PC-9 (cell line): ENCODE results near the gene MAGEC2. TPM values are rescaled to one million over a fixed set of nuclear protein-coding genes. Genes with fewer than 3 reads are reported as not detected.

ENCODE experiments used
- BruUV-seq: library from RNA; stranded (reverse); fragments of 400-500 nt; replicated peaks from 2 replicates; lab custom pipeline; 2021; lab: Mats Ljungman, UMichigan
- CTCF ChIA-PET: fragments of 300-600 bp; sonication (Branson Sonifier 250); formaldehyde crosslinking; loops from one replicate; lab custom pipeline; 2022; ENCODE audit warnings: antibody characterized with exemption; lab: Charles Lee
- POLR2A ChIA-PET: fragments of 300-600 bp; sonication (Branson Sonifier 250); formaldehyde crosslinking; loops from one replicate; lab custom pipeline; 2022; ENCODE audit warnings: antibody characterized with exemption; ENCODE audit not compliant: unreplicated experiment; lab: Charles Lee
- DNase-seq, 2 experiments: peaks; one replicate each; pipeline versions ENCODE4 v3.0.0 to v3.0.0-alpha.2; 2015 to 2022; ENCODE audit warnings: mixed read lengths in 1 of 2
- H2AFZ ChIP-seq: fragments of 200-600 bp; sonication (generic); 2 replicates; pipeline ENCODE4 v1.8.1; 2017; ENCODE audit warnings: antibody characterized with exemption
- H3F3A ChIP-seq: fragments of 200-600 bp; sonication (generic); 2 replicates; pipeline ENCODE4 v1.8.1; 2017; ENCODE audit warnings: antibody characterized with exemption, mild to moderate bottlenecking, low read depth; ENCODE audit not compliant: insufficient read depth
- H3K27ac ChIP-seq: fragments of 200-600 bp; sonication (generic); 2 replicates; pipeline ENCODE4 v1.6.1; 2016; ENCODE audit warnings: mixed run types
- H3K27me3 ChIP-seq: fragments of 200-600 bp; sonication (generic); 2 replicates; pipeline ENCODE4 v1.6.1; 2016; ENCODE audit warnings: low read depth, mixed run types; ENCODE audit not compliant: insufficient read depth
- H3K36me3 ChIP-seq: fragments of 200-600 bp; sonication (generic); 2 replicates; pipeline ENCODE4 v1.6.1; 2016; ENCODE audit warnings: low read depth, mixed run types
- H3K4me1 ChIP-seq: fragments of 200-600 bp; sonication (generic); replicated peaks from 2 replicates; pipeline ENCODE4 v1.6.1; 2016; ENCODE audit warnings: mixed run types; ENCODE audit not compliant: insufficient read depth
- H3K4me2 ChIP-seq: fragments of 200-600 bp; sonication (generic); 2 replicates; pipeline ENCODE4 v1.6.1; 2017; ENCODE audit warnings: mixed run types
- H3K4me3 ChIP-seq: fragments of 200-600 bp; sonication (generic); 2 replicates; pipeline ENCODE4 v1.6.1; 2016; ENCODE audit warnings: mixed run types
- H3K79me2 ChIP-seq: fragments of 200-600 bp; sonication (generic); 2 replicates; pipeline ENCODE4 v1.6.1; 2017; ENCODE audit warnings: low read depth, mixed run types
- H3K9me2 ChIP-seq: fragments of 200-600 bp; sonication (generic); 2 replicates; pipeline ENCODE4 v1.8.1; 2017; ENCODE audit warnings: mild to moderate bottlenecking; ENCODE audit not compliant: insufficient read depth
- H3K9me3 ChIP-seq: fragments of 200-600 bp; sonication (generic); 2 replicates; pipeline ENCODE4 v1.8.1; 2016; ENCODE audit warnings: low read depth; ENCODE audit not compliant: insufficient read depth
- H4K20me1 ChIP-seq: fragments of 200-600 bp; sonication (generic); 2 replicates; pipeline ENCODE4 v1.8.1; 2017; ENCODE audit not compliant: insufficient read depth
- CTCF ChIP-seq: fragments of 200-600 bp; sonication (generic); conservative IDR thresholded peaks from 2 replicates; pipeline ENCODE4 v1.6.1; 2017; ENCODE audit warnings: mixed run types, antibody characterized with exemption, mild to moderate bottlenecking, moderate library complexity
- EZH2 ChIP-seq: fragments of 200-600 bp; sonication (generic); IDR thresholded peaks from 2 replicates; pipeline ENCODE4 v1.8.0; 2017; ENCODE audit warnings: antibody characterized with exemption, low read depth
- intact Hi-C: fragments of 100-400 bp; cut with micrococcal nuclease; formaldehyde crosslinking; loops from one replicate; pipeline ENCODE4 v1.10.0; 2022; ENCODE audit not compliant: unreplicated experiment
- total RNA-seq: library from RNA; stranded (reverse); gene quantifications from 2 replicates; pipeline ENCODE4 v1.2.3, GENCODE V29; 2021

Gene MAGEC2
- total RNA-seq, 1 experiment from 2014 or later = not detected

- no TSS peak for BruUV-seq
- Histone ChIP-seq H3K9me3 (no peaks in the 10 kb centered on the region), H3K9me2 (no peaks in the 10 kb centered on the region), H3K79me2 (no peaks in the 10 kb centered on the region), H3K4me3 (no peak overlapping the region), H3K27ac (no peak overlapping the region), H3K36me3 (no peaks in the 10 kb centered on the region), H3K27me3 (no peaks in the 10 kb centered on the region), H3K4me1 (no peaks in the 10 kb centered on the region), H2AFZ (no peak overlapping the region), H3F3A (no peaks in the 10 kb centered on the region), H3K4me2 (no peak overlapping the region), H4K20me1 (no peaks in the 10 kb centered on the region)
- ChIA-PET CTCF (no interaction called here), POLR2A (no interaction called here)
- intact Hi-C loops = no loop called here
- no peak for DNase-seq
- TF ChIP-seq CTCF (no peak), EZH2 (no peak)
Observed at GRCh38 chrX:142201113-142201512, 4.0 kb downstream of the MAGEC2 start.

GRCh38 chrX:142186103-142186502 is 19.0 kb downstream of the MAGEC2 start:
- intact Hi-C loops = no loop called here
- Histone ChIP-seq H3F3A (no peaks in the 10 kb centered on the region), H3K36me3 (no peaks in the 10 kb centered on the region), H3K4me3 (no peak overlapping the region), H3K9me2 (no peaks in the 10 kb centered on the region), H2AFZ (no peak overlapping the region), H3K9me3 (no peaks in the 10 kb centered on the region), H3K4me2 (no peak overlapping the region), H3K4me1 (no peaks in the 10 kb centered on the region), H4K20me1 (no peaks in the 10 kb centered on the region), H3K27me3 (no peaks in the 10 kb centered on the region), H3K79me2 (no peaks in the 10 kb centered on the region), H3K27ac (no peak overlapping the region)
- no TSS peak for BruUV-seq
- TF ChIP-seq EZH2 (no peak), CTCF (no peak)
- POLR2A ChIA-PET = no interaction called here
- CTCF ChIA-PET = no interaction called here
- DNase-seq = no peak

- no peaks in the 10 kb centered on the region for H3K4me1 ChIP-seq
- no TSS peak for BruUV-seq
- H3K4me3 ChIP-seq = no peak overlapping the region
- no peak overlapping the region for H2AFZ ChIP-seq
- H3K9me2 ChIP-seq = no peaks in the 10 kb centered on the region
- no peaks in the 10 kb centered on the region for H3F3A ChIP-seq
- H3K27ac ChIP-seq = no peak overlapping the region
- TF ChIP-seq CTCF (no peak), EZH2 (no peak)
- H3K36me3 ChIP-seq = no peaks in the 10 kb centered on the region
- H3K27me3 ChIP-seq = no peaks in the 10 kb centered on the region
- POLR2A ChIA-PET = no interaction called here
- H4K20me1 ChIP-seq = no peaks in the 10 kb centered on the region
- H3K9me3 ChIP-seq = no peaks in the 10 kb centered on the region
- CTCF ChIA-PET = no interaction called here
- no peaks in the 10 kb centered on the region for H3K79me2 ChIP-seq
- intact Hi-C loops = no loop called here
- no peak for DNase-seq
- H3K4me2 ChIP-seq = no peak overlapping the region
Observed at GRCh38 chrX:142184756-142185602, 20.1 kb downstream of the MAGEC2 start.
